Measurements from ENCODE around the gene NET1. TPM values are rescaled to one million over a fixed set of nuclear protein-coding genes. Genes with fewer than 3 reads are reported as not detected.

The NET1 gene
- total and polyA plus RNA-seq, 2 experiments from 2014 or later: 62.5 to 96.4 TPM

Other genes starting within 250 kb of the NET1 start
- not detected in 2 replicates for gene AKR1C8, start 227.4 kb upstream of the NET1 start, total RNA-seq
- 0.19 TPM in 1 of 2 replicates, not detected in the other for gene AKR1C8, start 227.4 kb upstream of the NET1 start, polyA plus RNA-seq
- 1.5 and 1.7 TPM in 2 replicates for gene AKR1C4, start 215.7 kb upstream of the NET1 start, total RNA-seq
- gene AKR1C4, start 215.7 kb upstream of the NET1 start, polyA plus RNA-seq: 0.40 and 0.52 TPM in 2 replicates
- gene UCN3, start 47.6 kb upstream of the NET1 start, total RNA-seq: not detected in 2 replicates
- not detected in 2 replicates for gene UCN3, start 47.6 kb upstream of the NET1 start, polyA plus RNA-seq
- 1.0 and 1.7 TPM in 2 replicates for gene TUBAL3, start 7.7 kb upstream of the NET1 start, total RNA-seq
- 0.58 TPM in 1 of 2 replicates, not detected in the other for gene TUBAL3, start 7.7 kb upstream of the NET1 start, polyA plus RNA-seq
- gene CALML5, start 87.0 kb downstream of the NET1 start, total RNA-seq: not detected in 2 replicates
- gene CALML5, start 87.0 kb downstream of the NET1 start, polyA plus RNA-seq: not detected in 2 replicates
- gene CALML3, start 112.4 kb downstream of the NET1 start, total RNA-seq: not detected in 2 replicates
- gene CALML3, start 112.4 kb downstream of the NET1 start, polyA plus RNA-seq: not detected in 2 replicates